Neural cell (in vitro differentiated cells): ENCODE measurements around the gene SKI. TPM values are rescaled to one million over a fixed set of nuclear protein-coding genes. Genes with fewer than 3 reads are reported as not detected.

Experiments
- H2AFZ ChIP-seq: fragments of 200-600, 300-800 bp; sonication (generic), shearing (Covaris generic); 2 replicates; pipeline ENCODE4 v1.6.0; 2014; ENCODE audit warnings: low read depth, mild to moderate bottlenecking, antibody characterized with exemption, low read length, moderate library complexity
- H3F3A ChIP-seq: fragments of 200-600 bp; shearing (Covaris generic); 2 replicates; pipeline ENCODE4 v1.6.1; 2016; ENCODE audit warnings: mild to moderate bottlenecking, moderate library complexity, mixed read lengths, antibody characterized with exemption, low read length; ENCODE audit not compliant: insufficient read depth, poor library complexity, severe bottlenecking
- H3K27ac ChIP-seq: fragments of 200-600, 300-800 bp; sonication (generic), shearing (Covaris generic); 2 replicates; pipeline ENCODE4 v1.5.1; 2014; ENCODE audit warnings: mild to moderate bottlenecking, low read length, moderate library complexity
- H3K27me3 ChIP-seq: fragments of 300-800, 200-600 bp; sonication (generic), shearing (Covaris generic); 2 replicates; pipeline ENCODE4 v1.6.0; 2014; ENCODE audit warnings: mild to moderate bottlenecking, low read depth, low read length, moderate library complexity; ENCODE audit not compliant: insufficient read depth
- H3K36me3 ChIP-seq: fragments of 300-800, 200-600 bp; sonication (generic), shearing (Covaris generic); 2 replicates; pipeline ENCODE4 v1.5.1; 2014; ENCODE audit warnings: mild to moderate bottlenecking, antibody characterized with exemption, low read length, moderate library complexity; ENCODE audit not compliant: insufficient read depth
- H3K4me2 ChIP-seq: fragments of 300-800, 200-600 bp; sonication (generic), shearing (Covaris generic); 2 replicates; pipeline ENCODE4 v1.6.0; 2014; ENCODE audit warnings: mild to moderate bottlenecking, low read length
- H3K4me3 ChIP-seq: fragments of 300-800, 200-600 bp; sonication (generic), shearing (Covaris generic); 2 replicates; pipeline ENCODE4 v1.5.1; 2014; ENCODE audit warnings: mild to moderate bottlenecking, low read length, moderate library complexity
- H3K79me2 ChIP-seq: fragments of 200-600 bp; shearing (Covaris generic); replicated peaks from 2 replicates; pipeline ENCODE4 v1.6.0; 2014; ENCODE audit warnings: mild to moderate bottlenecking, low read length, moderate library complexity; ENCODE audit not compliant: insufficient read depth
- H3K9ac ChIP-seq: fragments of 300-800, 200-600 bp; sonication (generic), shearing (Covaris generic); 2 replicates; pipeline ENCODE4 v1.6.1; 2016; ENCODE audit warnings: mild to moderate bottlenecking, low read length, mixed read lengths
- H3K9me2 ChIP-seq: fragments of 200-600 bp; shearing (Covaris generic); 2 replicates; pipeline ENCODE4 v1.6.1; 2016; ENCODE audit warnings: mild to moderate bottlenecking, low read length, mixed read lengths; ENCODE audit not compliant: insufficient read depth
- H3K9me3 ChIP-seq: fragments of 200-600, 300-800 bp; sonication (generic), shearing (Covaris generic); 2 replicates; pipeline ENCODE4 v1.6.1; 2016; ENCODE audit warnings: mild to moderate bottlenecking, mixed run types, low read length, moderate library complexity, mixed read lengths
- H4K20me1 ChIP-seq: fragments of 200-600 bp; shearing (Covaris generic); 2 replicates; pipeline ENCODE4 v1.6.1; 2016; ENCODE audit warnings: mild to moderate bottlenecking, mixed run types; ENCODE audit not compliant: insufficient read depth
- CTCF ChIP-seq: fragments of 450-650 bp; IDR thresholded peaks from 2 replicates; pipeline ENCODE4 v1.5.1; 2014; ENCODE audit warnings: antibody characterized with exemption, mild to moderate bottlenecking, moderate library complexity; ENCODE audit not compliant: poor library complexity, severe bottlenecking
- EP300 ChIP-seq: fragments of 450-650 bp; conservative IDR thresholded peaks from 2 replicates; pipeline ENCODE4 v1.6.1; 2014; ENCODE audit warnings: antibody characterized with exemption, mild to moderate bottlenecking, moderate library complexity; ENCODE audit not compliant: poor library complexity, severe bottlenecking
- EZH2 ChIP-seq: fragments of 200-600, 300-800 bp; shearing (Covaris generic), sonication (generic); IDR thresholded peaks from 2 replicates; pipeline ENCODE4 v1.6.1; 2014; ENCODE audit warnings: antibody characterized with exemption, low read length, borderline replicate concordance, mild to moderate bottlenecking; ENCODE audit not compliant: insufficient read depth, poor library complexity, severe bottlenecking
- MXI1 ChIP-seq: fragments of 450-650 bp; conservative IDR thresholded peaks from 2 replicates; pipeline ENCODE4 v1.6.1; 2014; ENCODE audit warnings: antibody characterized with exemption, mild to moderate bottlenecking; ENCODE audit not compliant: poor library complexity, severe bottlenecking
- POLR2AphosphoS5 ChIP-seq: IDR thresholded peaks from 2 replicates; pipeline ENCODE4 v1.6.1; 2012
- RAD21 ChIP-seq: fragments of 450-650 bp; conservative IDR thresholded peaks from 2 replicates; pipeline ENCODE4 v1.6.1; 2014; ENCODE audit warnings: antibody characterized with exemption, mild to moderate bottlenecking, moderate library complexity
- REST ChIP-seq: IDR thresholded peaks from 2 replicates; pipeline ENCODE4 v1.6.1; 2012; ENCODE audit warnings: borderline replicate concordance
- SMC3 ChIP-seq: fragments of 450-650 bp; conservative IDR thresholded peaks from 2 replicates; pipeline ENCODE4 v1.6.1; 2014; ENCODE audit warnings: antibody characterized with exemption, mild to moderate bottlenecking, moderate library complexity; ENCODE audit not compliant: poor library complexity
- TAF1 ChIP-seq: IDR thresholded peaks from 2 replicates; pipeline ENCODE4 v1.6.1; 2012; ENCODE audit warnings: low read depth
- polyA plus RNA-seq: library from polyadenylated mRNA; depleted of rRNA; stranded (reverse); fragments of >200 nt; gene quantifications from 2 replicates; pipeline ENCODE4 v1.2.3, GENCODE V29; 2014

The SKI gene
- polyA plus RNA-seq, 1 donor from 2014 or later, result 4.1 TPM

GRCh38 chr1:2294725-2295078, 66.6 kb downstream of the SKI start:
- H3K27me3 ChIP-seq, result no peaks in the 10 kb centered on the region

GRCh38 chr1:2295526-2295925, 67.4 kb downstream of the SKI start:
- no peak overlapping the region for H3K9ac ChIP-seq
- H3K4me2 ChIP-seq, result no peak overlapping the region
- H3K36me3 ChIP-seq, result no peaks in the 10 kb centered on the region
- H3K9me3 ChIP-seq, result no peaks in the 10 kb centered on the region
- no peak overlapping the region for H3K27ac ChIP-seq
- peaks cover 65% of the 10 kb centered on the region for H3K79me2 ChIP-seq
- H3K4me3 ChIP-seq, result no peak overlapping the region
- H3K27me3 ChIP-seq, result no peaks in the 10 kb centered on the region
- peaks cover 4% of the 10 kb centered on the region for H4K20me1 ChIP-seq
- H2AFZ ChIP-seq, result no peak overlapping the region
- H3K9me2 ChIP-seq, result no peaks in the 10 kb centered on the region
- H3F3A ChIP-seq, result no peaks in the 10 kb centered on the region
- TF ChIP-seq RAD21, result no peak
- no peak for TF ChIP-seq POLR2AphosphoS5
- no peak for TF ChIP-seq SMC3
- no peak for TF ChIP-seq TAF1
- TF ChIP-seq MXI1, result no peak
- no peak for TF ChIP-seq EZH2
- TF ChIP-seq CTCF, result no peak

More at GRCh38 chr1:2294725-2295078, 66.6 kb downstream of the SKI start:
- H4K20me1 ChIP-seq, result peaks cover 4% of the 10 kb centered on the region
- no peak overlapping the region for H2AFZ ChIP-seq
- peaks cover 68% of the 10 kb centered on the region for H3K79me2 ChIP-seq
- H3K4me3 ChIP-seq, result no peak overlapping the region
- no peak overlapping the region for H3K27ac ChIP-seq
- H3K4me2 ChIP-seq, result no peak overlapping the region
- no peaks in the 10 kb centered on the region for H3K9me3 ChIP-seq
- no peaks in the 10 kb centered on the region for H3K36me3 ChIP-seq
- no peak for TF ChIP-seq RAD21
- TF ChIP-seq EP300, result no peak
- no peak for TF ChIP-seq CTCF
- no peak for TF ChIP-seq TAF1
- TF ChIP-seq REST, result no peak
- TF ChIP-seq EZH2, result no peak
- no peak for TF ChIP-seq POLR2AphosphoS5
- TF ChIP-seq MXI1, result no peak
- no peak for TF ChIP-seq SMC3
- no peak overlapping the region for H3K9ac ChIP-seq
- H3F3A ChIP-seq, result no peaks in the 10 kb centered on the region
- H3K9me2 ChIP-seq, result no peaks in the 10 kb centered on the region
